HCT116 (cell line): ENCODE results near the gene RNF144B. TPM values are rescaled to one million over a fixed set of nuclear protein-coding genes. Genes with fewer than 3 reads are reported as not detected.

Experiments used
- ATAC-seq: fragments of 200-7000 bp; cut with Tn5 transposase; 2 replicates; pipeline ENCODE4 v1.9.1; 2020; ENCODE audit warnings: mild to moderate bottlenecking, moderate library complexity
- BruUV-seq: library from RNA; stranded (reverse); fragments of 400-500 nt; replicated peaks from 2 replicates; lab custom pipeline; 2021; lab: Mats Ljungman, UMichigan
- CTCF ChIA-PET: fragments of 300-600 bp; sonication (Branson Sonifier 250); formaldehyde crosslinking; loops from one replicate; lab custom pipeline; 2021; ENCODE audit warnings: antibody characterized with exemption; lab: Charles Lee
- POLR2A ChIA-PET: fragments of 300-600, 350-600 bp; sonication (Branson Sonifier 250); formaldehyde crosslinking; loops from one replicate; lab custom pipeline; 2021; ENCODE audit warnings: antibody characterized with exemption; lab: Charles Lee
- RAD21 ChIA-PET, 2 experiments: fragments of 300-600 bp; sonication (Branson Sonifier 250); formaldehyde crosslinking; loops; one replicate each; lab custom pipeline; 2023; ENCODE audit warnings: low total read pairs in 2 of 2; ENCODE audit not compliant: uncharacterized antibody in 2 of 2, unreplicated experiment in 2 of 2, low non-redundant PET in 1 of 2; lab: Charles Lee
- DNase-seq: peaks from one replicate; pipeline ENCODE4 v3.0.0-alpha.2; 2010; ENCODE audit warnings: low read depth, low spot score
- H2AFZ ChIP-seq: fragments of 200-600 bp; shearing (Covaris generic), sonication (generic); 2 replicates; pipeline ENCODE4 v1.6.1; 2017; ENCODE audit warnings: low read depth, mixed run types, mixed read lengths, antibody characterized with exemption, low read length; ENCODE audit not compliant: poor library complexity, severe bottlenecking
- H3K27ac ChIP-seq: 2 replicates; pipeline ENCODE4 v1.5.1; 2012; ENCODE audit warnings: low read depth, low read length
- H3K27me3 ChIP-seq: fragments of 200-600 bp; sonication (generic); 2 replicates; pipeline ENCODE4 v1.6.1; 2016; ENCODE audit warnings: mixed run types, low read length, mixed read lengths; ENCODE audit not compliant: insufficient read depth
- H3K36me3 ChIP-seq, 2 experiments: fragments of 200-500 bp in 1 of 2; fragments of 200-600 bp in 1 of 2; sonication (Bioruptor generic) in 1 of 2; sonication (generic) in 1 of 2; 2 replicates each; pipeline versions ENCODE4 v1.5.1 to v1.6.1; 2014 to 2016; ENCODE audit warnings: low read length in 2 of 2, inconsistent platforms in 1 of 2, mixed read lengths in 1 of 2, mixed run types in 1 of 2; ENCODE audit not compliant: insufficient read depth in 2 of 2, control insufficient read depth in 1 of 2
- H3K4me1 ChIP-seq, 2 experiments: fragments of 200-600 bp in 1 of 2; sonication (generic) in 1 of 2; 2 replicates each; pipeline versions ENCODE4 v1.5.1 to v1.6.1; 2012 to 2017; ENCODE audit warnings: low read length in 2 of 2, inconsistent platforms in 1 of 2, mild to moderate bottlenecking in 1 of 2, mixed read lengths in 1 of 2, mixed run types in 1 of 2, moderate library complexity in 1 of 2; ENCODE audit not compliant: insufficient read depth in 2 of 2, control insufficient read depth in 1 of 2
- H3K4me2 ChIP-seq: fragments of 200-600 bp; sonication (generic); 2 replicates; pipeline ENCODE4 v1.6.1; 2017; ENCODE audit warnings: mixed run types, low read length, mixed read lengths
- H3K4me3 ChIP-seq, 2 experiments: fragments of 200-600 bp in 1 of 2; sonication (generic) in 1 of 2; replicated peaks in 1 of 2; 2 replicates each; pipeline ENCODE4 v1.5.1; 2011 to 2016; ENCODE audit warnings: low read length in 2 of 2, control low read depth in 1 of 2, low read depth in 1 of 2, mild to moderate bottlenecking in 1 of 2, mixed read lengths in 1 of 2, mixed run types in 1 of 2
- H3K79me2 ChIP-seq: fragments of 200-600 bp; sonication (generic); 2 replicates; pipeline ENCODE4 v1.6.1; 2017; ENCODE audit warnings: mild to moderate bottlenecking, mixed run types, low read length, moderate library complexity, mixed read lengths; ENCODE audit not compliant: insufficient read depth
- H3K9ac ChIP-seq: fragments of 200-600 bp; sonication (generic); 2 replicates; pipeline ENCODE4 v1.6.1; 2016; ENCODE audit warnings: low read length, mixed read lengths
- H3K9me2 ChIP-seq: fragments of 200-600 bp; sonication (generic), shearing (Covaris generic); 2 replicates; pipeline ENCODE4 v1.6.1; 2017; ENCODE audit warnings: mixed run types, mild to moderate bottlenecking, moderate library complexity; ENCODE audit not compliant: insufficient read depth
- H3K9me3 ChIP-seq, 2 experiments: fragments of 200-500 bp in 1 of 2; fragments of 200-600 bp in 1 of 2; sonication (Bioruptor generic) in 1 of 2; sonication (generic) in 1 of 2; 2 replicates each; pipeline ENCODE4 v1.6.1; 2014 to 2017; ENCODE audit warnings: low read length in 2 of 2, mixed read lengths in 2 of 2, inconsistent platforms in 1 of 2, low read depth in 1 of 2, mild to moderate bottlenecking in 1 of 2, mixed run types in 1 of 2, moderate library complexity in 1 of 2; ENCODE audit not compliant: control insufficient read depth in 1 of 2, insufficient read depth in 1 of 2
- H4K20me1 ChIP-seq: fragments of 200-600 bp; sonication (generic), shearing (Covaris generic); 2 replicates; pipeline ENCODE4 v1.6.1; 2017; ENCODE audit warnings: mixed run types, mild to moderate bottlenecking, moderate library complexity; ENCODE audit not compliant: insufficient read depth
- ATF3 ChIP-seq: IDR thresholded peaks from 2 replicates; pipeline ENCODE4 v1.6.1; 2012
- CEBPB ChIP-seq: IDR thresholded peaks from 2 replicates; pipeline ENCODE4 v1.6.1; 2012; ENCODE audit warnings: low read depth
- CTCF ChIP-seq, 3 experiments: fragments of 200-600 bp in 1 of 3; sonication (generic) in 1 of 3; IDR thresholded peaks in 2 of 3; conservative IDR thresholded peaks in 1 of 3; 2 replicates each; pipeline ENCODE4 v1.5.1; 2012 to 2017; ENCODE audit warnings: low read depth in 2 of 3, low read length in 2 of 3, antibody characterized with exemption in 1 of 3, borderline replicate concordance in 1 of 3, control low read depth in 1 of 3, mild to moderate bottlenecking in 1 of 3, mixed read lengths in 1 of 3, mixed run types in 1 of 3, moderate library complexity in 1 of 3; ENCODE audit not compliant: insufficient read depth in 1 of 3
- EGR1 ChIP-seq: IDR thresholded peaks from 2 replicates; pipeline ENCODE4 v1.6.1; 2012; ENCODE audit warnings: low read depth
- ELF1 ChIP-seq: IDR thresholded peaks from 2 replicates; pipeline ENCODE4 v1.6.1; 2012; ENCODE audit warnings: low read depth, borderline replicate concordance
- FOSL1 ChIP-seq: IDR thresholded peaks from 2 replicates; pipeline ENCODE4 v1.6.1; 2012; ENCODE audit warnings: low read depth
- JUND ChIP-seq: IDR thresholded peaks from 2 replicates; pipeline ENCODE4 v1.6.1; 2012
- MAX ChIP-seq: IDR thresholded peaks from 2 replicates; pipeline ENCODE4 v1.6.1; 2012
- POLR2A ChIP-seq: IDR thresholded peaks from 2 replicates; pipeline ENCODE4 v1.7.0; 2011; ENCODE audit warnings: borderline replicate concordance; ENCODE audit not compliant: insufficient read depth, insufficient read length; ENCODE audit errors: extremely low read depth
- POLR2AphosphoS5 ChIP-seq: IDR thresholded peaks from 2 replicates; pipeline ENCODE4 v1.6.1; 2011; ENCODE audit warnings: mild to moderate bottlenecking, low read depth, low read length, moderate library complexity
- RAD21 ChIP-seq: IDR thresholded peaks from 2 replicates; pipeline ENCODE4 v1.6.1; 2012; ENCODE audit warnings: low read depth, mild to moderate bottlenecking
- REST ChIP-seq: IDR thresholded peaks from 2 replicates; pipeline ENCODE4 v1.6.1; 2012; ENCODE audit warnings: low read depth
- SIN3A ChIP-seq: IDR thresholded peaks from 2 replicates; pipeline ENCODE4 v1.6.1; 2012; ENCODE audit warnings: low read depth
- SRF ChIP-seq: IDR thresholded peaks from 2 replicates; pipeline ENCODE4 v1.6.1; 2012; ENCODE audit warnings: low read depth
- TCF7L2 ChIP-seq: IDR thresholded peaks from 2 replicates; pipeline ENCODE4 v1.7.0; 2011; ENCODE audit warnings: borderline replicate concordance, inconsistent platforms; ENCODE audit not compliant: insufficient read depth, insufficient read length; ENCODE audit errors: extremely low read depth
- YY1 ChIP-seq: IDR thresholded peaks from 2 replicates; pipeline ENCODE4 v1.6.1; 2011; ENCODE audit warnings: low read length, low read depth, moderate library complexity, mild to moderate bottlenecking; ENCODE audit not compliant: insufficient replicate concordance; ENCODE audit errors: extremely low read depth
- ZBTB33 ChIP-seq: IDR thresholded peaks from 2 replicates; pipeline ENCODE4 v1.6.1; 2011; ENCODE audit warnings: mild to moderate bottlenecking, low read length, moderate library complexity; ENCODE audit not compliant: insufficient replicate concordance; ENCODE audit errors: extremely low read depth
- ZFX ChIP-seq: fragments of 450-650 bp; IDR thresholded peaks from 2 replicates; pipeline ENCODE4 v1.6.1; 2017
- intact Hi-C: fragments of 100-400 bp; cut with micrococcal nuclease; formaldehyde crosslinking; loops from 2 replicates; pipeline ENCODE4 v1.10.0; 2022
- total RNA-seq: library from RNA; stranded (reverse); gene quantifications from one replicate; pipeline ENCODE4 v1.2.1, GENCODE V29; 2021; ENCODE audit not compliant: unreplicated experiment

The RNF144B gene
- total RNA-seq, 1 experiment from 2014 or later = 2.1 TPM

GRCh38 chr6:18383441-18383840 is 3.7 kb upstream of the RNF144B start (continued):
- TF ChIP-seq CTCF (IDR thresholded peaks at IDR 0.05 in 2 of 3, conservative IDR thresholded peaks at IDR 0.05 in 1 of 3; ENCODE audit: borderline replicate concordance in 1 of 3, insufficient read depth in 1 of 3, low read depth in 2 of 3, low read length in 2 of 3) (no peak), SIN3A (no peak), YY1 (no peak)

- H3K79me2 ChIP-seq = no peaks in the 10 kb centered on the region
- DNase-seq (no peak), ATAC-seq (no peak)
- no peaks in the 10 kb centered on the region for H3K27me3 ChIP-seq
- H3K9me2 ChIP-seq = peaks cover under 1% of the 10 kb centered on the region; the same call in 1 of the 2 replicates
- H3K27ac ChIP-seq = no peak overlapping the region
- intact Hi-C loops = no loop called here
- RAD21 ChIA-PET = no interaction called here
- CTCF ChIA-PET = no interaction called here
- no peaks in the 10 kb centered on the region for H3K36me3 ChIP-seq
- POLR2A ChIA-PET = no interaction called here
- no peak overlapping the region for H2AFZ ChIP-seq
- H3K9ac ChIP-seq = no peak overlapping the region
- H3K4me1 ChIP-seq = peaks cover 9 to 20% of the 10 kb centered on the region in 2 experiments
- no peaks in the 10 kb centered on the region for H3K9me3 ChIP-seq
- no peak overlapping the region for H3K4me2 ChIP-seq
- TF ChIP-seq REST (no peak), ZFX (no peak), ZBTB33 (no peak), MAX (no peak), POLR2AphosphoS5 (no peak), FOSL1 (no peak), RAD21 (no peak), CEBPB (no peak), JUND (no peak), SIN3A (no peak), SRF (no peak), POLR2A (no peak), ATF3 (no peak), TCF7L2 (no peak), ELF1 (no peak), EGR1 (no peak)
- no peaks in the 10 kb centered on the region for H4K20me1 ChIP-seq
- no peak overlapping the region for H3K4me3 ChIP-seq
- no TSS peak for BruUV-seq
Observed at GRCh38 chr6:18384621-18385020, 2.5 kb upstream of the RNF144B start.
